HCT116 (cell line): Measurements from ENCODE around the gene SAMSN1.

ENCODE experiments used
- CEBPB ChIP-seq: IDR thresholded peaks from 2 replicates; pipeline ENCODE4 v1.6.1; 2012; ENCODE audit warnings: low read depth
- CTCF ChIP-seq, 3 experiments: fragments of 200-600 bp in 1 of 3; sonication (generic) in 1 of 3; IDR thresholded peaks in 2 of 3; conservative IDR thresholded peaks in 1 of 3; 2 replicates each; pipeline ENCODE4 v1.5.1; 2012 to 2017; ENCODE audit warnings: low read depth in 2 of 3, low read length in 2 of 3, antibody characterized with exemption in 1 of 3, borderline replicate concordance in 1 of 3, control low read depth in 1 of 3, mild to moderate bottlenecking in 1 of 3, mixed read lengths in 1 of 3, mixed run types in 1 of 3, moderate library complexity in 1 of 3; ENCODE audit not compliant: insufficient read depth in 1 of 3
- EGR1 ChIP-seq: IDR thresholded peaks from 2 replicates; pipeline ENCODE4 v1.6.1; 2012; ENCODE audit warnings: low read depth
- EZH2 ChIP-seq: fragments of 200-600 bp; sonication (generic); IDR thresholded peaks from 2 replicates; pipeline ENCODE4 v1.6.1; 2017; ENCODE audit warnings: antibody characterized with exemption, mixed run types
- EZH2phosphoT487 ChIP-seq: fragments of 200-600 bp; IDR thresholded peaks from 2 replicates; pipeline ENCODE4 v1.6.1; 2018; ENCODE audit warnings: antibody characterized with exemption, borderline replicate concordance
- MAX ChIP-seq: IDR thresholded peaks from 2 replicates; pipeline ENCODE4 v1.6.1; 2012
- POLR2A ChIP-seq: IDR thresholded peaks from 2 replicates; pipeline ENCODE4 v1.7.0; 2011; ENCODE audit warnings: borderline replicate concordance; ENCODE audit not compliant: insufficient read depth, insufficient read length; ENCODE audit errors: extremely low read depth
- POLR2AphosphoS5 ChIP-seq: IDR thresholded peaks from 2 replicates; pipeline ENCODE4 v1.6.1; 2011; ENCODE audit warnings: mild to moderate bottlenecking, low read depth, low read length, moderate library complexity
- RAD21 ChIP-seq: IDR thresholded peaks from 2 replicates; pipeline ENCODE4 v1.6.1; 2012; ENCODE audit warnings: low read depth, mild to moderate bottlenecking
- TCF7L2 ChIP-seq: IDR thresholded peaks from 2 replicates; pipeline ENCODE4 v1.7.0; 2011; ENCODE audit warnings: borderline replicate concordance, inconsistent platforms; ENCODE audit not compliant: insufficient read depth, insufficient read length; ENCODE audit errors: extremely low read depth
- YY1 ChIP-seq: IDR thresholded peaks from 2 replicates; pipeline ENCODE4 v1.6.1; 2011; ENCODE audit warnings: low read length, low read depth, moderate library complexity, mild to moderate bottlenecking; ENCODE audit not compliant: insufficient replicate concordance; ENCODE audit errors: extremely low read depth
- ZBTB33 ChIP-seq: IDR thresholded peaks from 2 replicates; pipeline ENCODE4 v1.6.1; 2011; ENCODE audit warnings: mild to moderate bottlenecking, low read length, moderate library complexity; ENCODE audit not compliant: insufficient replicate concordance; ENCODE audit errors: extremely low read depth
- ZNF274 ChIP-seq: fragments of 200-500 bp; sonication (Bioruptor generic); IDR thresholded peaks from 2 replicates; pipeline ENCODE4 v1.6.1; 2014; ENCODE audit warnings: mild to moderate bottlenecking, low read depth, low read length, inconsistent platforms
- TF ChIP-seq, protein P1 (sequence below): IDR thresholded peaks from 2 replicates; pipeline ENCODE4 v1.6.1; 2012; ENCODE audit warnings: low read depth

DNA sequence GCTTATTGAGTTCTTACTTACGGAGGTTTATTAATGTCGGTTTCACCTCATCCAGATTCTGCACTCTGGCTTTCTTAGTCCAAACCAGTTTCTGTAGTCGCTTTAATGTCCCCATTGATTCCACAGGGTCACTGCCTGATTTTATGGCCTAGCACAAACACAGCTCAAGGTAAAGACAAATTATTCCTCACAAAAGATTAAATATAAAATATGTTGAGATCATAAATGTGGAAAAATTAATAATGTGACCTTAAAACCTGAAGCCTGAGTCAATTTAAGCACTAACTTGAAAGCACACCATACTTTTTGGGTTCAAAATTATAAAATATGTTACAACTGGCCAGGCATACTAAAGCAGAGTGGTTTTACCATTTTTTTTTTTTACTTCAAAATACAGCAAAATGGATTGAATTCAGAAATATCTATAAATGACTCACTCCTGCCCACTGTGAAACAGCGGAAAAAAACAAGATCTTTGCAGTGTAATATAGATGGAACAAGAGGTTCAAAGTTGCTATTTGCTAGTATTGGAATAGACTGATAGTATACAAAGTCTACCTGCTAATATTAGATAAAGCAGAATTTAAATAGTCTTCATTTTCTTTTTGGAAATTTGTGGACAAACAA is 37.6 kb upstream of the SAMSN1 start:
- no peak for TF ChIP-seq CTCF (IDR thresholded peaks at IDR 0.05 in 2 of 3, conservative IDR thresholded peaks at IDR 0.05 in 1 of 3; ENCODE audit: borderline replicate concordance in 1 of 3, insufficient read depth in 1 of 3, low read depth in 2 of 3, low read length in 2 of 3)
- no peak for TF ChIP-seq RAD21
- TF ChIP-seq POLR2A = no peak
- no peak for TF ChIP-seq EZH2
- no peak for TF ChIP-seq EZH2phosphoT487
- TF ChIP-seq POLR2AphosphoS5 = no peak
- no peak for TF ChIP-seq CEBPB
- TF ChIP-seq TCF7L2 = no peak
- TF ChIP-seq, protein P1, sequence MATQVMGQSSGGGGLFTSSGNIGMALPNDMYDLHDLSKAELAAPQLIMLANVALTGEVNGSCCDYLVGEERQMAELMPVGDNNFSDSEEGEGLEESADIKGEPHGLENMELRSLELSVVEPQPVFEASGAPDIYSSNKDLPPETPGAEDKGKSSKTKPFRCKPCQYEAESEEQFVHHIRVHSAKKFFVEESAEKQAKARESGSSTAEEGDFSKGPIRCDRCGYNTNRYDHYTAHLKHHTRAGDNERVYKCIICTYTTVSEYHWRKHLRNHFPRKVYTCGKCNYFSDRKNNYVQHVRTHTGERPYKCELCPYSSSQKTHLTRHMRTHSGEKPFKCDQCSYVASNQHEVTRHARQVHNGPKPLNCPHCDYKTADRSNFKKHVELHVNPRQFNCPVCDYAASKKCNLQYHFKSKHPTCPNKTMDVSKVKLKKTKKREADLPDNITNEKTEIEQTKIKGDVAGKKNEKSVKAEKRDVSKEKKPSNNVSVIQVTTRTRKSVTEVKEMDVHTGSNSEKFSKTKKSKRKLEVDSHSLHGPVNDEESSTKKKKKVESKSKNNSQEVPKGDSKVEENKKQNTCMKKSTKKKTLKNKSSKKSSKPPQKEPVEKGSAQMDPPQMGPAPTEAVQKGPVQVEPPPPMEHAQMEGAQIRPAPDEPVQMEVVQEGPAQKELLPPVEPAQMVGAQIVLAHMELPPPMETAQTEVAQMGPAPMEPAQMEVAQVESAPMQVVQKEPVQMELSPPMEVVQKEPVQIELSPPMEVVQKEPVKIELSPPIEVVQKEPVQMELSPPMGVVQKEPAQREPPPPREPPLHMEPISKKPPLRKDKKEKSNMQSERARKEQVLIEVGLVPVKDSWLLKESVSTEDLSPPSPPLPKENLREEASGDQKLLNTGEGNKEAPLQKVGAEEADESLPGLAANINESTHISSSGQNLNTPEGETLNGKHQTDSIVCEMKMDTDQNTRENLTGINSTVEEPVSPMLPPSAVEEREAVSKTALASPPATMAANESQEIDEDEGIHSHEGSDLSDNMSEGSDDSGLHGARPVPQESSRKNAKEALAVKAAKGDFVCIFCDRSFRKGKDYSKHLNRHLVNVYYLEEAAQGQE = no peak
- TF ChIP-seq MAX = no peak
- no peak for TF ChIP-seq ZBTB33
- TF ChIP-seq YY1 = no peak
- no peak for TF ChIP-seq ZNF274
- TF ChIP-seq EGR1 = no peak
